Measurements from ENCODE around the gene MTCL1. TPM values are rescaled to one million over a fixed set of nuclear protein-coding genes. Genes with fewer than 3 reads are reported as not detected.

The MTCL1 gene
- total RNA-seq, 1 donor from 2014 or later, result 54.4 TPM

- no peaks in the 10 kb centered on the region for H3K27me3 Mint-ChIP-seq (ENCODE audit: low read depth)
- no peak for DNase-seq (ENCODE audit: low spot score)
- no peak overlapping the region for H3K27ac Mint-ChIP-seq (ENCODE audit: unreplicated experiment)
- no peak overlapping the region for H3K4me3 Mint-ChIP-seq (ENCODE audit: unreplicated experiment)
- TF ChIP-seq CTCF (IDR thresholded peaks at IDR 0.05), result no peak
- H3K36me3 Mint-ChIP-seq (ENCODE audit: low read depth), result no peaks in the 10 kb centered on the region
- no peaks in the 10 kb centered on the region for H3K9me3 Mint-ChIP-seq (ENCODE audit: low read depth)
- no peaks in the 10 kb centered on the region for H3K4me1 Mint-ChIP-seq (ENCODE audit: low read depth)
These were observed 162.9 kb downstream of the MTCL1 start for GRCh38 chr18:8868276-8868675.

GRCh38 chr18:8868779-8869415, 163.5 kb downstream of the MTCL1 start:
- Mint-ChIP-seq H3K4me1 (ENCODE audit: low read depth) (no peaks in the 10 kb centered on the region), H3K27me3 (ENCODE audit: low read depth) (no peaks in the 10 kb centered on the region), H3K4me3 (ENCODE audit: unreplicated experiment) (no peak overlapping the region), H3K9me3 (ENCODE audit: low read depth) (no peaks in the 10 kb centered on the region), H3K36me3 (ENCODE audit: low read depth) (no peaks in the 10 kb centered on the region), H3K27ac (ENCODE audit: unreplicated experiment) (no peak overlapping the region)
- no peak for TF ChIP-seq CTCF (IDR thresholded peaks at IDR 0.05)
- DNase-seq (ENCODE audit: low spot score), result no peak

DNA sequence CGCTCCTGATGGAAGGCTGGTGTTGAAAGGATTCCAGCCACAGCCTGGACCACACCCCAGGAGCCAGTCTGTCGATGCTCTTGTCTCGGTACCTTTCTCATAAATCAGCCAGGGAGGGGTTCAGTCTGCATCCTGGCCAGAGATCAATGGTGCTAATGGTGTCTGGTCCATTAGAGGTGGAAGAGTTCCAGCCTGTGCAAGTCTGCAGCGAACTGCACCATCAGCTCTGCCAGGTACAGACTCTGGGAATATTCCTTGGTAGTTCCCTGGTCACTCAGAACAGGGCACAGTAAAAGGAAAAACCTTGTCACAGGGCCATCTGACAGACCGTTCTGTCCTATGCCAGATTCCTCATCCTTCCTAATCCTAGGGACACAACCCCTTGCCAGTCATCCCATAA, 164.3 kb downstream of the MTCL1 start:
- Mint-ChIP-seq H3K4me3 (ENCODE audit: unreplicated experiment) (no peak overlapping the region), H3K9me3 (ENCODE audit: low read depth) (no peaks in the 10 kb centered on the region), H3K4me1 (ENCODE audit: low read depth) (no peaks in the 10 kb centered on the region), H3K36me3 (ENCODE audit: low read depth) (no peaks in the 10 kb centered on the region), H3K27ac (ENCODE audit: unreplicated experiment) (no peak overlapping the region), H3K27me3 (ENCODE audit: low read depth) (no peaks in the 10 kb centered on the region)
- TF ChIP-seq CTCF (IDR thresholded peaks at IDR 0.05), result no peak
- no peak for DNase-seq (ENCODE audit: low spot score)

- no peaks in the 10 kb centered on the region for H3K9me3 Mint-ChIP-seq (ENCODE audit: low read depth)
- TF ChIP-seq CTCF (IDR thresholded peaks at IDR 0.05), result no peak
- no peak overlapping the region for H3K4me3 Mint-ChIP-seq (ENCODE audit: unreplicated experiment)
- no peak for DNase-seq (ENCODE audit: low spot score)
- no peaks in the 10 kb centered on the region for H3K36me3 Mint-ChIP-seq (ENCODE audit: low read depth)
- H3K4me1 Mint-ChIP-seq (ENCODE audit: low read depth), result no peaks in the 10 kb centered on the region
- no peaks in the 10 kb centered on the region for H3K27me3 Mint-ChIP-seq (ENCODE audit: low read depth)
- no peak overlapping the region for H3K27ac Mint-ChIP-seq (ENCODE audit: unreplicated experiment)
These were observed 165.2 kb downstream of the MTCL1 start for GRCh38 chr18:8870528-8870927.

DNA sequence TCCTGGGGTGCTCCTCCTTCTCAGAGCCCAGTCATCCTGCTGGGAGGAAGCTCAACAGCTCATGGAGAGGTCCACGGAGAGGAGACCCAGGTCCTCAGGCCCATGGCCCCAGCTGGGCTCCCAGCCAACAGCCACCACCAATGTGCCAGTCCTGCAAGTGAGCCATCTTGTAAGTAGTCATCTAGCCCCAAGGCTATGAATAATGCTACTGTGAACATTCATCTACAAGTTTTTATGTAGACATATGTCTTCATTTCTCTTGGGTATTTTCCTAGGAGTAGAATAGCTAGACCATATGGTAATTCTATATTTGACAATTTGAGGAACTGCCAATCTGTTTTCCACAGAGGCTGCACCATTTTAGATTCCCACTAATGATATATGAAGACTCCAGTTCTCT, 166.1 kb downstream of the MTCL1 start:
- H3K27ac Mint-ChIP-seq (ENCODE audit: unreplicated experiment), result no peak overlapping the region
- no peak for TF ChIP-seq CTCF (IDR thresholded peaks at IDR 0.05)
- no peaks in the 10 kb centered on the region for H3K9me3 Mint-ChIP-seq (ENCODE audit: low read depth)
- no peaks in the 10 kb centered on the region for H3K36me3 Mint-ChIP-seq (ENCODE audit: low read depth)
- no peaks in the 10 kb centered on the region for H3K27me3 Mint-ChIP-seq (ENCODE audit: low read depth)
- H3K4me3 Mint-ChIP-seq (ENCODE audit: unreplicated experiment), result no peak overlapping the region
- H3K4me1 Mint-ChIP-seq (ENCODE audit: low read depth), result no peaks in the 10 kb centered on the region
- no peak for DNase-seq (ENCODE audit: low spot score)

Measured in chondrocyte (in vitro differentiated cells).